Panc1 (cell line): ENCODE data around the gene KCNQ4. TPM values are rescaled to one million over a fixed set of nuclear protein-coding genes. Genes with fewer than 3 reads are reported as not detected.

ENCODE experiments used
- ATAC-seq: fragments of 200-7000 bp; cut with Tn5 transposase; 2 replicates; pipeline ENCODE4 v1.9.1; 2020; ENCODE audit warnings: mild to moderate bottlenecking, moderate library complexity
- BruUV-seq: library from RNA; stranded (reverse); fragments of 400-500 nt; replicated peaks from 2 replicates; lab custom pipeline; 2021; lab: Mats Ljungman, UMichigan
- CTCF ChIA-PET: fragments of 300-600 bp; sonication (Branson Sonifier 250); formaldehyde crosslinking; loops from one replicate; lab custom pipeline; 2022; ENCODE audit warnings: antibody characterized with exemption; lab: Charles Lee
- POLR2A ChIA-PET: fragments of 300-600 bp; sonication (Branson Sonifier 250); formaldehyde crosslinking; loops from one replicate; lab custom pipeline; 2022; ENCODE audit warnings: antibody characterized with exemption; lab: Charles Lee
- DNase-seq: peaks from one replicate; pipeline ENCODE4 v3.0.0-alpha.2; 2010; ENCODE audit warnings: low read depth, low spot score
- H3K27ac ChIP-seq: 2 replicates; pipeline ENCODE4 v1.5.1; 2011; ENCODE audit warnings: mild to moderate bottlenecking, low read length, inconsistent platforms
- H3K27me3 ChIP-seq: fragments of 200-500 bp; sonication (Bioruptor generic); 2 replicates; pipeline ENCODE4 v1.6.0; 2014; ENCODE audit warnings: low read length, inconsistent platforms; ENCODE audit not compliant: control insufficient read depth, insufficient read depth
- H3K36me3 ChIP-seq: fragments of 200-500 bp; sonication (Bioruptor generic); 2 replicates; pipeline ENCODE4 v1.5.1; 2014; ENCODE audit warnings: inconsistent platforms, mild to moderate bottlenecking, low read length, moderate library complexity; ENCODE audit not compliant: control insufficient read depth, insufficient read depth
- H3K4me1 ChIP-seq: 2 replicates; pipeline ENCODE4 v1.5.1; 2011; ENCODE audit warnings: inconsistent platforms, mild to moderate bottlenecking, low read length, moderate library complexity; ENCODE audit not compliant: control insufficient read depth, insufficient read depth
- H3K4me3 ChIP-seq, 2 experiments: 2 replicates each; pipeline ENCODE4 v1.5.1; 2011 to 2012; ENCODE audit warnings: low read depth in 2 of 2, low read length in 2 of 2, mild to moderate bottlenecking in 2 of 2, inconsistent platforms in 1 of 2, moderate library complexity in 1 of 2
- H3K9me3 ChIP-seq: fragments of 200-500 bp; sonication (Bioruptor generic); 2 replicates; pipeline ENCODE4 v1.5.1; 2014; ENCODE audit warnings: low read depth, mild to moderate bottlenecking, inconsistent platforms, low read length, moderate library complexity; ENCODE audit not compliant: control insufficient read depth, insufficient read depth
- POLR2AphosphoS5 ChIP-seq: IDR thresholded peaks from 2 replicates; pipeline ENCODE4 v1.6.1; 2012; ENCODE audit warnings: mild to moderate bottlenecking, low read depth, low read length, moderate library complexity
- SIN3A ChIP-seq: IDR thresholded peaks from 2 replicates; pipeline ENCODE4 v1.6.1; 2012; ENCODE audit warnings: low read depth, mild to moderate bottlenecking, low read length, moderate library complexity, borderline replicate concordance; ENCODE audit not compliant: insufficient read depth
- TCF7L2 ChIP-seq: IDR thresholded peaks from 2 replicates; pipeline ENCODE4 v1.6.1; 2011; ENCODE audit warnings: mild to moderate bottlenecking, low read depth, low read length, inconsistent platforms
- in situ Hi-C: cut with HindIII; loops from 2 replicates; pipeline ENCODE4 v1.10.0; 2016; ENCODE audit warnings: low sequenced_read_pairs, low pct_unique_long_range_greater_than_20kb
- intact Hi-C: fragments of 100-400 bp; cut with micrococcal nuclease; formaldehyde crosslinking; loops from one replicate; pipeline ENCODE4 v1.10.0; 2022; ENCODE audit not compliant: unreplicated experiment
- total RNA-seq: library from RNA; stranded (reverse); gene quantifications from one replicate; pipeline ENCODE4 v1.2.1, GENCODE V29; 2021; ENCODE audit not compliant: unreplicated experiment
- TF ChIP-seq, protein P1 (sequence below), 2 experiments: IDR thresholded peaks; 2 replicates each; pipeline ENCODE4 v1.6.1; 2011 to 2012; ENCODE audit warnings: low read depth in 2 of 2, control low read depth in 1 of 2, low read length in 1 of 2, mild to moderate bottlenecking in 1 of 2, moderate library complexity in 1 of 2; ENCODE audit not compliant: insufficient read depth in 1 of 2
- TF ChIP-seq, protein P2 (sequence below): fragments of 450-650 bp; IDR thresholded peaks from 2 replicates; pipeline ENCODE4 v1.5.1; 2017; ENCODE audit warnings: mild to moderate bottlenecking

The KCNQ4 gene
- total RNA-seq, 1 experiment from 2014 or later: 2.6 TPM

DNA sequence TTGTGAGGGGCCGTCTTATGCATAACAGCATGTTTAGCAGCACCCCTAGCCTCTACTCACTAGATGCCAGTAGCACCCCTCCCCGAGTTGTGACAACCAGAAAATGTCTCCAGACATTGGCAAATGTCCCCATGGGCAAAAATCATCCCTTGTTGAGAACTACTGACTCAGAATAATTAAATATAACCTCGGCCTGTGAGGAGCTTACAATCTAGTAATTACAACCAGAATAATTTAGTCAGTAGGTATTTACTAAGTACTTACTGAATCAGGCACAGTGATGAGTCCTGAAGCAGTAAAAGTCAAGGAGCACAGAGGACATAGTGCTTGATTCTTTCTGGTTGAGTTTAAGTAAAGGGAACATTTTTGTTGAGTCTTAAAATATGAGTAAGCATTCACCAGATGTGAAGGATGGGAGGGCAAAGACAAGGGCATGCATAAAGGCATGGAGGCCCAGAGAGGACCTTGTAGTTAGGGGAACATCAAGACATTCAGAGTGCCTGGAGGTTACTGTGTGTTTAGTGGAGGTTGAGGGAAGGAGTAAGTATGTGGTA lies 44.1 kb upstream of the KCNQ4 start:
- ChIA-PET CTCF (no interaction called here), POLR2A (interaction anchor here (0.6 kb wide), 1 partner anchor 11 kb away, joined by 4 read pairs; no protein-coding TSS in a partner anchor)
- intact Hi-C loops: no loop called here
- Histone ChIP-seq H3K27me3 (no peaks in the 10 kb centered on the region), H3K4me1 (peaks cover 2% of the 10 kb centered on the region; the same call in 1 of the 2 replicates), H3K36me3 (peaks cover 11% of the 10 kb centered on the region), H3K9me3 (no peaks in the 10 kb centered on the region), H3K4me3 (no peak overlapping the region), H3K27ac (no peak overlapping the region)
- in situ Hi-C loops: no loop called here
- ATAC-seq: no peak
- no peak for TF ChIP-seq POLR2AphosphoS5
- TF ChIP-seq SIN3A: no peak
- TF ChIP-seq, protein P1, sequence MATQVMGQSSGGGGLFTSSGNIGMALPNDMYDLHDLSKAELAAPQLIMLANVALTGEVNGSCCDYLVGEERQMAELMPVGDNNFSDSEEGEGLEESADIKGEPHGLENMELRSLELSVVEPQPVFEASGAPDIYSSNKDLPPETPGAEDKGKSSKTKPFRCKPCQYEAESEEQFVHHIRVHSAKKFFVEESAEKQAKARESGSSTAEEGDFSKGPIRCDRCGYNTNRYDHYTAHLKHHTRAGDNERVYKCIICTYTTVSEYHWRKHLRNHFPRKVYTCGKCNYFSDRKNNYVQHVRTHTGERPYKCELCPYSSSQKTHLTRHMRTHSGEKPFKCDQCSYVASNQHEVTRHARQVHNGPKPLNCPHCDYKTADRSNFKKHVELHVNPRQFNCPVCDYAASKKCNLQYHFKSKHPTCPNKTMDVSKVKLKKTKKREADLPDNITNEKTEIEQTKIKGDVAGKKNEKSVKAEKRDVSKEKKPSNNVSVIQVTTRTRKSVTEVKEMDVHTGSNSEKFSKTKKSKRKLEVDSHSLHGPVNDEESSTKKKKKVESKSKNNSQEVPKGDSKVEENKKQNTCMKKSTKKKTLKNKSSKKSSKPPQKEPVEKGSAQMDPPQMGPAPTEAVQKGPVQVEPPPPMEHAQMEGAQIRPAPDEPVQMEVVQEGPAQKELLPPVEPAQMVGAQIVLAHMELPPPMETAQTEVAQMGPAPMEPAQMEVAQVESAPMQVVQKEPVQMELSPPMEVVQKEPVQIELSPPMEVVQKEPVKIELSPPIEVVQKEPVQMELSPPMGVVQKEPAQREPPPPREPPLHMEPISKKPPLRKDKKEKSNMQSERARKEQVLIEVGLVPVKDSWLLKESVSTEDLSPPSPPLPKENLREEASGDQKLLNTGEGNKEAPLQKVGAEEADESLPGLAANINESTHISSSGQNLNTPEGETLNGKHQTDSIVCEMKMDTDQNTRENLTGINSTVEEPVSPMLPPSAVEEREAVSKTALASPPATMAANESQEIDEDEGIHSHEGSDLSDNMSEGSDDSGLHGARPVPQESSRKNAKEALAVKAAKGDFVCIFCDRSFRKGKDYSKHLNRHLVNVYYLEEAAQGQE (IDR thresholded peaks at IDR 0.05; ENCODE audit: insufficient read depth in 1 of 2, low read depth in 2 of 2, low read length in 1 of 2): no peak
- TF ChIP-seq, protein P2, sequence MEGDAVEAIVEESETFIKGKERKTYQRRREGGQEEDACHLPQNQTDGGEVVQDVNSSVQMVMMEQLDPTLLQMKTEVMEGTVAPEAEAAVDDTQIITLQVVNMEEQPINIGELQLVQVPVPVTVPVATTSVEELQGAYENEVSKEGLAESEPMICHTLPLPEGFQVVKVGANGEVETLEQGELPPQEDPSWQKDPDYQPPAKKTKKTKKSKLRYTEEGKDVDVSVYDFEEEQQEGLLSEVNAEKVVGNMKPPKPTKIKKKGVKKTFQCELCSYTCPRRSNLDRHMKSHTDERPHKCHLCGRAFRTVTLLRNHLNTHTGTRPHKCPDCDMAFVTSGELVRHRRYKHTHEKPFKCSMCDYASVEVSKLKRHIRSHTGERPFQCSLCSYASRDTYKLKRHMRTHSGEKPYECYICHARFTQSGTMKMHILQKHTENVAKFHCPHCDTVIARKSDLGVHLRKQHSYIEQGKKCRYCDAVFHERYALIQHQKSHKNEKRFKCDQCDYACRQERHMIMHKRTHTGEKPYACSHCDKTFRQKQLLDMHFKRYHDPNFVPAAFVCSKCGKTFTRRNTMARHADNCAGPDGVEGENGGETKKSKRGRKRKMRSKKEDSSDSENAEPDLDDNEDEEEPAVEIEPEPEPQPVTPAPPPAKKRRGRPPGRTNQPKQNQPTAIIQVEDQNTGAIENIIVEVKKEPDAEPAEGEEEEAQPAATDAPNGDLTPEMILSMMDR: no peak
- TF ChIP-seq TCF7L2: no peak
- BruUV-seq: no TSS peak
- no peak for DNase-seq

DNA sequence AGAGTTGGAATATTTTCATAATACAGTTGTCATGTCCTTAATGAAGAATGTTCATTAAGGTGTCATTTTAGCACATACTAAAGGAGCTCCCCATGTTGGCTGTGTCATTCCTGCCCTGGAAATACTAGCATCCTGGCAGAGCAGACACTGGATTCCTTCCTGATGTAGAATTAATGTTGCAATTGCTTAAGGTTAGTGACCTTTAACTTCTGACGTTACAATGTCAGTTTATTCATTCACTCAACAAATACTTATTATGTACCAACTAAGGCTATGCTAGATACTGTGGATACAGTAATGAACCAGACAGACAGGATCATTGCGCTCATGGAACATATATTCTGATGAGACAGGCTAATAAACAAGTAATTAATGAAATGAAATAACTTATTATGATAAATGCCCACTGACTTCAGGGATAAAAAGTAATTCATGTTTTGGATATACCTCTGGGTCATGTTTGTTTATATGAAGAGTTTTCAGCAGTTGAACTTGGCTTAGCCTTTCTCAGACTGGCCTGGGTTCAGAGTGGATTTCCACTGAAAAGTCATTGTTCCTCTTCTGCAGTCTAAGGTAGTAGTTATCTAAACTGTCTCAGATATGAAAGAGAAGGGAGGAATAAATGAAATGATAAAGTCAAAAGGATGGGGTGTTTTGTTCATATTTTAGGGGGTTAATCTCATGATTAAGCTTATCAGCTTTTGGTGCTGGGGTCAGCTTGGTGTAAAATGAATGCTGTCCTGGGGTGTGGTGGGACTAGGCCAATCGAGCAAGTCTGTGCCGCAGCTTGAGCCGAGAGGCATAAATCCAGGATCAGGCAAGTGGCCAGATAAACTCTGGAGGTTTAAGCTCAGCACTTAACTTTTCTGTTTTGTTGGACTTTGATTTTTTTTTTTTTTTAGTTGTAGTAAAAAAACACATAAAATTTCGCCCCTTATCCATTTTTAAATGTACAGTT lies 43.3 kb upstream of the KCNQ4 start:
- POLR2A ChIA-PET: no interaction called here
- no TSS peak for BruUV-seq
- in situ Hi-C loops: no loop called here
- Histone ChIP-seq H3K36me3 (peaks cover 11% of the 10 kb centered on the region), H3K4me1 (peaks cover 2% of the 10 kb centered on the region; the same call in 1 of the 2 replicates), H3K9me3 (no peaks in the 10 kb centered on the region), H3K27ac (no peak overlapping the region), H3K27me3 (no peaks in the 10 kb centered on the region), H3K4me3 (no peak overlapping the region)
- DNase-seq: no peak
- TF ChIP-seq POLR2AphosphoS5 (no peak), SIN3A (no peak), TCF7L2 (no peak)
- TF ChIP-seq, protein P1 (IDR thresholded peaks at IDR 0.05; ENCODE audit: insufficient read depth in 1 of 2, low read depth in 2 of 2, low read length in 1 of 2): no peak
- TF ChIP-seq, protein P2: no peak
- intact Hi-C loops: no loop called here
- CTCF ChIA-PET: no interaction called here
- ATAC-seq: no peak
